ENCODE data around the gene ATG7.

DNA sequence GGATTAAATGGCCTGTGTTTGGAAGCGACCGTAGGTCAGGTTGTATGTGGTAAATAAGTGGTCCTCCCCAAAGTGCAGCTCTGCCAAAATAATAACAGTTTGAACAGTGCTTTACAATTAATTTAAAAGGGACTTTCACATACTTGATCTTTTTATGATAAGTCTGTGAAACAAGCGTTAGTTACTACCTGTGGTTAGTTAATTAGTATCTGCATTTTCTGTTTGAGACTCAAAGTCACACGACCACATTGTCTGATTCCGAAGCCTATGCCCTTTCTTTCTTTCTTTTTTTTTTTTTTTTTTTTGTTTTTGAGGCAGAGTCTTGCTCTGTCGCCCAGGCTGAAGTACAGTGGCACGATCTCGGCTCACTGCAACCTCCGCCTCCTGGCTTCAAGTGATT is 45.1 kb downstream of the ATG7 start:
- no peak for TF ChIP-seq POLR2A (IDR thresholded peaks at IDR 0.05)
- TF ChIP-seq, protein P1, sequence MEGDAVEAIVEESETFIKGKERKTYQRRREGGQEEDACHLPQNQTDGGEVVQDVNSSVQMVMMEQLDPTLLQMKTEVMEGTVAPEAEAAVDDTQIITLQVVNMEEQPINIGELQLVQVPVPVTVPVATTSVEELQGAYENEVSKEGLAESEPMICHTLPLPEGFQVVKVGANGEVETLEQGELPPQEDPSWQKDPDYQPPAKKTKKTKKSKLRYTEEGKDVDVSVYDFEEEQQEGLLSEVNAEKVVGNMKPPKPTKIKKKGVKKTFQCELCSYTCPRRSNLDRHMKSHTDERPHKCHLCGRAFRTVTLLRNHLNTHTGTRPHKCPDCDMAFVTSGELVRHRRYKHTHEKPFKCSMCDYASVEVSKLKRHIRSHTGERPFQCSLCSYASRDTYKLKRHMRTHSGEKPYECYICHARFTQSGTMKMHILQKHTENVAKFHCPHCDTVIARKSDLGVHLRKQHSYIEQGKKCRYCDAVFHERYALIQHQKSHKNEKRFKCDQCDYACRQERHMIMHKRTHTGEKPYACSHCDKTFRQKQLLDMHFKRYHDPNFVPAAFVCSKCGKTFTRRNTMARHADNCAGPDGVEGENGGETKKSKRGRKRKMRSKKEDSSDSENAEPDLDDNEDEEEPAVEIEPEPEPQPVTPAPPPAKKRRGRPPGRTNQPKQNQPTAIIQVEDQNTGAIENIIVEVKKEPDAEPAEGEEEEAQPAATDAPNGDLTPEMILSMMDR (IDR thresholded peaks at IDR 0.05): no peak

Data from uterus (tissue), 2 donors.